SU-DHL-6 (cell line): ENCODE measurements around the gene HID1.

ENCODE experiments used
- EZH2phosphoT487 ChIP-seq: fragments of 200-600 bp; sonication (generic), shearing (Covaris generic); conservative IDR thresholded peaks from 2 replicates; pipeline ENCODE4 v1.6.1; 2018; ENCODE audit warnings: mild to moderate bottlenecking, antibody characterized with exemption, low read length, moderate library complexity, mixed read lengths
- TF ChIP-seq, protein P1 (sequence below): fragments of 200-600 bp; sonication (generic); IDR thresholded peaks from one replicate; pipeline ENCODE4 v1.5.1; 2017; ENCODE audit warnings: antibody characterized with exemption, mild to moderate bottlenecking, low read length, moderate library complexity; ENCODE audit not compliant: insufficient read depth, poor library complexity, severe bottlenecking

DNA sequence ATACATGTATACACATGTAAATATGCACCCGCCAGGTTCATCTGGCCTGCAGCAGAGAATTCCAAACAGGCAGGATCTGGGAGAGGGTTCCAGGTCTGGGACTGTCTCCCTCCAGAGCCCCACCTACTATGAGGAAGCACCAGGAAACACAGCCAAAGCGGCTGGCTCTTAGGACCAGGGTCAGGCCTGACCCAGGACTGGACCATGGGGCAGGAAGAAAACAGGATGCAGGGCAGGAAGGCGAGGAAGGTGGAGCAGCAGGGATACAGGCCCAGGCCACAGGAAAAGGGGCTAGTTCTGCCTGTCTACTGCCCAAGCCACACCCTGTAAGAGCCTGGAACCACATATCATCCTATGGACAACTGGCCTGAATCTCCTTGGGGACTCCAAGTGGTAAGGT lies 2.2 kb downstream of the HID1 start:
- TF ChIP-seq, protein P1, sequence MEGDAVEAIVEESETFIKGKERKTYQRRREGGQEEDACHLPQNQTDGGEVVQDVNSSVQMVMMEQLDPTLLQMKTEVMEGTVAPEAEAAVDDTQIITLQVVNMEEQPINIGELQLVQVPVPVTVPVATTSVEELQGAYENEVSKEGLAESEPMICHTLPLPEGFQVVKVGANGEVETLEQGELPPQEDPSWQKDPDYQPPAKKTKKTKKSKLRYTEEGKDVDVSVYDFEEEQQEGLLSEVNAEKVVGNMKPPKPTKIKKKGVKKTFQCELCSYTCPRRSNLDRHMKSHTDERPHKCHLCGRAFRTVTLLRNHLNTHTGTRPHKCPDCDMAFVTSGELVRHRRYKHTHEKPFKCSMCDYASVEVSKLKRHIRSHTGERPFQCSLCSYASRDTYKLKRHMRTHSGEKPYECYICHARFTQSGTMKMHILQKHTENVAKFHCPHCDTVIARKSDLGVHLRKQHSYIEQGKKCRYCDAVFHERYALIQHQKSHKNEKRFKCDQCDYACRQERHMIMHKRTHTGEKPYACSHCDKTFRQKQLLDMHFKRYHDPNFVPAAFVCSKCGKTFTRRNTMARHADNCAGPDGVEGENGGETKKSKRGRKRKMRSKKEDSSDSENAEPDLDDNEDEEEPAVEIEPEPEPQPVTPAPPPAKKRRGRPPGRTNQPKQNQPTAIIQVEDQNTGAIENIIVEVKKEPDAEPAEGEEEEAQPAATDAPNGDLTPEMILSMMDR = no peak
- no peak for TF ChIP-seq EZH2phosphoT487
